K562 (cell line): ENCODE data around the gene GCNA. TPM values are rescaled to one million over a fixed set of nuclear protein-coding genes. Genes with fewer than 3 reads are reported as not detected.

Experiments
- ASH1L ChIP-seq: fragments of 450-650 bp; IDR thresholded peaks from 2 replicates; pipeline ENCODE4 v1.6.1; 2018; ENCODE audit warnings: borderline replicate concordance, mild to moderate bottlenecking, low read depth; ENCODE audit not compliant: partially characterized antibody
- ATF4 ChIP-seq: fragments of 450-650 bp; formaldehyde crosslinking; IDR thresholded peaks from 2 replicates; pipeline ENCODE4 v1.4.0; 2022; ENCODE audit warnings: mild to moderate bottlenecking, moderate library complexity
- CAMTA2 ChIP-seq: fragments of 250-450 bp; sonication (Bioruptor Pico); conservative IDR thresholded peaks from 2 replicates; pipeline ENCODE4 v1.5.1; 2022
- CBX1 ChIP-seq: sonication (generic); IDR thresholded peaks from 2 replicates; pipeline ENCODE4 v1.6.1; 2016; ENCODE audit warnings: antibody characterized with exemption, low read depth, mild to moderate bottlenecking
- E2F3 ChIP-seq: fragments of 250-450 bp; sonication (Bioruptor Pico); IDR thresholded peaks from 2 replicates; pipeline ENCODE4 v1.4.0; 2020; ENCODE audit warnings: mild to moderate bottlenecking
- HNRNPL ChIP-seq: fragments of 200-400 bp; formaldehyde crosslinking; IDR thresholded peaks from 2 replicates; pipeline ENCODE4 v1.6.1; 2017; ENCODE audit warnings: low read depth, mild to moderate bottlenecking, low read length
- KHSRP ChIP-seq: fragments of 450-650 bp; IDR thresholded peaks from 2 replicates; pipeline ENCODE4 v1.6.1; 2017
- LCOR ChIP-seq: sonication (generic); formaldehyde crosslinking; IDR thresholded peaks from 2 replicates; pipeline ENCODE4 v1.8.0; 2022; ENCODE audit warnings: mild to moderate bottlenecking, missing genetic modification reagents
- MAZ ChIP-seq, 2 experiments: fragments of 450-650 bp in 1 of 2; sonication (generic) in 1 of 2; formaldehyde crosslinking; IDR thresholded peaks in 1 of 2; conservative IDR thresholded peaks in 1 of 2; 2 replicates each; pipeline versions ENCODE4 v1.4.0 to v1.5.0; 2020; ENCODE audit warnings: mild to moderate bottlenecking in 1 of 2, missing genetic modification reagents in 1 of 2
- NFIX ChIP-seq: fragments of 250-450 bp; sonication (Bioruptor Pico); IDR thresholded peaks from 2 replicates; pipeline ENCODE4 v1.4.0; 2020; ENCODE audit warnings: low read depth, mild to moderate bottlenecking, moderate library complexity
- RBM34 ChIP-seq: fragments of 200-400 bp; formaldehyde crosslinking; IDR thresholded peaks from 2 replicates; pipeline ENCODE4 v1.6.1; 2018; ENCODE audit warnings: low read length, borderline replicate concordance; ENCODE audit not compliant: insufficient read depth
- THRA ChIP-seq: fragments of 450-650 bp; IDR thresholded peaks from 2 replicates; pipeline ENCODE4 v1.6.1; 2017; ENCODE audit warnings: mild to moderate bottlenecking, moderate library complexity
- VEZF1 ChIP-seq: fragments of 200-800 bp; sonication (Bioruptor generic); IDR thresholded peaks from 2 replicates; pipeline ENCODE4 v1.6.1; 2017; ENCODE audit warnings: missing genetic modification characterization, missing compliant biosample characterization
- ZBTB8A ChIP-seq: fragments of 450-650 bp; IDR thresholded peaks from 2 replicates; pipeline ENCODE4 v1.6.1; 2018; ENCODE audit warnings: mild to moderate bottlenecking, moderate library complexity; ENCODE audit not compliant: partially characterized antibody
- ZNF354B ChIP-seq: fragments of 250-450 bp; sonication (Bioruptor Pico); IDR thresholded peaks from 2 replicates; pipeline ENCODE4 v1.4.0; 2020
- ZNF407 ChIP-seq: fragments of 450-650 bp; IDR thresholded peaks from 2 replicates; pipeline ENCODE4 v1.6.1; 2016; ENCODE audit warnings: low read depth
- ZNF766 ChIP-seq: fragments of 200-800 bp; sonication (Bioruptor generic); conservative IDR thresholded peaks from 2 replicates; pipeline ENCODE4 v1.6.1; 2016; ENCODE audit warnings: missing genetic modification characterization, missing compliant biosample characterization
- polyA plus RNA-seq, 8 experiments: library from polyadenylated mRNA; depleted of rRNA in 4 of 8; stranded (reverse) in 5 of 8; unstranded in 3 of 8; fragments of >200 nt; fragmentation: Nextera tagmentation in 2 of 8; fragmentation: Illumina TruSeq in 1 of 8; extraction: Ambion mirVana in 2 of 8; extraction: Trizol in 1 of 8; gene quantifications; 2 replicates each; pipeline versions ENCODE4 v1.2.1 to v1.2.3, GENCODE V29; 2011 to 2014; ENCODE audit warnings: inconsistent platforms in 1 of 8, missing spikeins in 1 of 8
- total RNA-seq, 7 experiments: library from RNA; depleted of rRNA in 6 of 7; stranded (reverse); fragments of >200 nt in 6 of 7; fragmentation: Illumina TruSeq in 2 of 7; extraction: Trizol in 2 of 7; gene quantifications; 2 replicates each; pipeline versions ENCODE4 v1.2.1 to v1.2.3, GENCODE V29; 2011 to 2021; ENCODE audit warnings: low replicate concordance in 1 of 7

Gene GCNA
- total and polyA plus RNA-seq, 9 of the 15 experiments (the other 6 are each of a cell fraction or from before 2014, with no cell fraction given) = 0.27 to 1.5 (median 0.86) TPM

- no peak for TF ChIP-seq THRA
- TF ChIP-seq ZBTB8A = no peak
- peak in 1 of 2 experiments; percentile 76; a peak in 2 of 4 replicates for TF ChIP-seq MAZ (CRISPR knock-in tag; conservative IDR thresholded peaks at IDR 0.05 in 1 of 2, IDR thresholded peaks at IDR 0.05 in 1 of 2)
- no peak for TF ChIP-seq ATF4 (CRISPR knock-in tag)
- TF ChIP-seq RBM34 = no peak
- TF ChIP-seq VEZF1 (CRISPR knock-in tag) = peak; percentile 12
- no peak; the same call in 1 of the 2 replicates for TF ChIP-seq ZNF766 (CRISPR knock-in tag)
- TF ChIP-seq KHSRP = no peak
- no peak for TF ChIP-seq ZNF407
- no peak for TF ChIP-seq HNRNPL
- no peak for TF ChIP-seq NFIX
- TF ChIP-seq E2F3 = no peak
- no peak; the same call in 1 of the 2 replicates for TF ChIP-seq CBX1
- peak; percentile 71; the same call in 1 of the 2 replicates for TF ChIP-seq LCOR (CRISPR knock-in tag)
- no peak for TF ChIP-seq ZNF354B (CRISPR knock-in tag)
- no peak for TF ChIP-seq CAMTA2 (CRISPR knock-in tag)
- no peak for TF ChIP-seq ASH1L
These were observed 45.3 kb upstream of the GCNA start, which contains the start of gene OGT (continued) for GRCh38 chrX:71532753-71533425.
